ENCODE measurements around the gene HOXC9.

Gene HOXC9

GRCh38 chr12:53997204-53998109 lies 2.5 kb upstream of the HOXC9 start:
- H3K4me3 ChIP-seq (ENCODE audit: low read depth, low read length) = no peak overlapping the region
- no peak overlapping the region for H3K27ac ChIP-seq
- in situ Hi-C loops (cut with HindIII; ENCODE audit: low pct_ligation_motif_present, low sequenced_read_pairs) = no loop called here

GRCh38 chr12:53998110-53998899 lies 1.7 kb upstream of the HOXC9 start:
- no peak overlapping the region for H3K27ac ChIP-seq
- no peak for TF ChIP-seq CTCF (IDR thresholded peaks at IDR 0.05; ENCODE audit: low read depth, low read length, missing control alignments)
- H3K36me3 ChIP-seq (replicated peaks) = no peaks in the 10 kb centered on the region
- peaks cover 96% of the 10 kb centered on the region for H3K27me3 ChIP-seq (replicated peaks)
- in situ Hi-C loops (cut with HindIII; ENCODE audit: low pct_ligation_motif_present, low sequenced_read_pairs) = no loop called here
- DNase-seq = no peak
- H3K4me3 ChIP-seq (ENCODE audit: low read depth, low read length) = no peak overlapping the region

More at GRCh38 chr12:53997204-53998109, 2.5 kb upstream of the HOXC9 start:
- no peak for DNase-seq
- Histone ChIP-seq H3K27me3 (replicated peaks) (peaks cover 94% of the 10 kb centered on the region), H3K36me3 (replicated peaks) (no peaks in the 10 kb centered on the region)
- TF ChIP-seq CTCF (IDR thresholded peaks at IDR 0.05; ENCODE audit: low read depth, low read length, missing control alignments) = no peak

- no peak for DNase-seq
- in situ Hi-C loops (cut with HindIII; ENCODE audit: low pct_ligation_motif_present, low sequenced_read_pairs) = no loop called here
- H3K4me3 ChIP-seq (ENCODE audit: low read depth, low read length) = no peak overlapping the region
- H3K27me3 ChIP-seq (replicated peaks) = peaks cover 95% of the 10 kb centered on the region
- H3K36me3 ChIP-seq (replicated peaks) = no peaks in the 10 kb centered on the region
- no peak for TF ChIP-seq CTCF (IDR thresholded peaks at IDR 0.05; ENCODE audit: low read depth, low read length, missing control alignments)
- no peak overlapping the region for H3K27ac ChIP-seq
Measured at GRCh38 chr12:53998900-53999236, 1.1 kb upstream of the HOXC9 start.

DNA sequence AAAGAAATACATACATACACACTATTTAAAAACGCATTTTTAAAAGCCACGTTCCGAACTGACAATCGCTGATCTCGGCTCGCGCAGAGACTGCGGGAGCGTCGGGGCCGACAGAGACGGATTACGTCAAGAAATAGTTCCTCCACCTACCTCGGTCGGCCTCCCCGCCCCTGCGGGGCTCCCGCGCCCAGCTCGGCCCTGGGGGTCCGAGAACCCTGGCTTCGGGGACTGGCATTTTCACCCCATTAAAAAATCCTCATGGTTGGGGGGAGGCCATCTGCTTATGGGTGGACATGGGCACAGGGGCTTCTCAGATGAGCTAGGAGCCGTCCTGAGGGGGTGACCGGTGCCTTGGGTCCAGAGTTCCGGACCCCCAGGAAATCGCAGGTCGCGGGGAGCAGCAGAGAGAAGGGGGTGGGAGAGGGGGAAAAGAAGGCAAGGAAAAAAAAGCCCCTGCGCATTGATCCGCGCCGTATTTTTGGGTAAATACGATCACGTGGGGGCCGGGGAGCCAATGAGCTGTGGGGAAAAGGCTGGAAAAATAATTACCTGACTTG lies 324 bp upstream of the HOXC9 start:
- TF ChIP-seq CTCF (IDR thresholded peaks at IDR 0.05; ENCODE audit: low read depth, low read length, missing control alignments) = no peak
- H3K4me3 ChIP-seq (ENCODE audit: low read depth, low read length) = no peak overlapping the region

DNA sequence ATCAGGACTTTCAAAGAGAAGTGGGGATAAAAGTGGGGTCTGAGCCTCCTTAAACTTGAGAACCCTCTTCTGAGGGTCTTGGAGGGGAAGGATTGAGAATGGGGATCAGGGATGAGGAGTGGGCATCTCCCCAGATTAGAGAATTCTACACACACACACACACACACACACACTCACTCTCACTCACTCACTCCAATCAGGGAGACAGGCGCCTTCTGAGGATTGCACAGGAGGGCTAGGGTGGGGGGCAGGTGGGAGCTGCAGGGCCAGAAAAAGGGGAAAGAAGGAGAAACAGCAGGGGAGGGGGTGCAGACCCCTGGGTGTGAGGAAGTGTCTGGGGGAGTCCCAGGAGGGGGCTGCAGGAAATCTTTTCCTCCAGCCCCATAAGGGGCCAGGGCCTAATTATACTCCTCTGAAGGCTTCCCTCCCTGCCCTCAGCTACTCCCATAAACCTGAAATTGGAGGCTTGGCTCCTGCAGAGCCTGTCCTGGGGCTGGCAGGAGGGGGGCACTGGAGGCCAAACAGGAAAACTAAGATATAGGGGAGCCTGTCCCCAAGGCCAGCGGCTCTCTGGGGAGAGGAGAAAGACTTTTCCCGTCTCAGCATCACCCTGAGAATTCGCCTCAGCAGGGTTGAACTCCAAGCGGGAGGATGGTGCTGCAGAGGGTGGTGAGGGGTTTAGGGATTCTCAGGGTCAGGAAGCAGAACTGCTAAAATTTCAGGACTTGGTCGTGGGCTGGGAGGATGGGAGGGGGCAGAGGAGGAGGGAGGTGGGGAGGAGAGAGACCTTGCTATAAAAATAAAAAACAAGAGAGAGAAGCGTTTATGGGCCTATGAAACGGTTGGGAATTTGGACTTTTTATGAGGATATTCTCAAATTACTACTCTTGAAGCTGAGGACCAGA lies 1.6 kb downstream of the HOXC9 start:
- in situ Hi-C loops (cut with HindIII; ENCODE audit: low pct_ligation_motif_present, low sequenced_read_pairs) = loop anchor here (25.0 kb wide), 1 partner anchor 211 kb away; no protein-coding TSS in a partner anchor
- H3K27ac ChIP-seq = no peak overlapping the region
- H3K4me3 ChIP-seq (ENCODE audit: low read depth, low read length) = no peak overlapping the region

More for the DNA sequence above, 324 bp upstream of the HOXC9 start:
- peaks cover 95% of the 10 kb centered on the region for H3K27me3 ChIP-seq (replicated peaks)
- no peaks in the 10 kb centered on the region for H3K36me3 ChIP-seq (replicated peaks)
- in situ Hi-C loops (cut with HindIII; ENCODE audit: low pct_ligation_motif_present, low sequenced_read_pairs) = loop anchor here (25.0 kb wide), 1 partner anchor 213 kb away; no protein-coding TSS in a partner anchor
- DNase-seq = no peak
- no peak overlapping the region for H3K27ac ChIP-seq

More for the DNA sequence above, 1.6 kb downstream of the HOXC9 start:
- Histone ChIP-seq H3K27me3 (replicated peaks) (peaks cover 93% of the 10 kb centered on the region), H3K36me3 (replicated peaks) (no peaks in the 10 kb centered on the region)
- TF ChIP-seq CTCF (IDR thresholded peaks at IDR 0.05; ENCODE audit: low read depth, low read length, missing control alignments) = no peak
- DNase-seq = no peak

All from brain microvascular endothelial cell (primary cell).